ENCODE measurements around the gene JAM3. TPM values are rescaled to one million over a fixed set of nuclear protein-coding genes. Genes with fewer than 3 reads are reported as not detected.

JAM3 gene
- total and polyA plus RNA-seq, 2 of the 4 experiments (the other 2 are of a cell fraction), result 38.0 to 71.5 TPM

GRCh38 chr11:134069426-134070341, 812 bp downstream of the JAM3 start (continued):
- TF ChIP-seq USF2 (IDR thresholded peaks at IDR 0.05; ENCODE audit: low read depth, low read length), result no peak
- no peak for TF ChIP-seq NFE2L2 (IDR thresholded peaks at IDR 0.05; ENCODE audit: low read depth, low read length)
- no peak for TF ChIP-seq CEBPB (IDR thresholded peaks at IDR 0.05; ENCODE audit: low read depth, low read length)
- TF ChIP-seq MAFK (IDR thresholded peaks at IDR 0.05; ENCODE audit: low read depth, low read length), result no peak
- no peak for TF ChIP-seq MAZ (IDR thresholded peaks at IDR 0.05; ENCODE audit: borderline replicate concordance, low read depth, low read length)
- TF ChIP-seq RCOR1 (IDR thresholded peaks at IDR 0.05; ENCODE audit: insufficient replicate concordance, low read length), result no peak
- TF ChIP-seq CHD1 (IDR thresholded peaks at IDR 0.05; ENCODE audit: low read depth, low read length), result no peak
- TF ChIP-seq BHLHE40 (IDR thresholded peaks at IDR 0.05; ENCODE audit: low read depth, low read length), result no peak
